GM18505 (cell line): Measurements from ENCODE around the gene DRG2.

Experiments used
- ATAC-seq: cut with Tn5 transposase; IDR thresholded peaks from one replicate; pipeline ENCODE4 v1.9.1; 2021; ENCODE audit not compliant: unreplicated experiment
- POLR2A ChIP-seq: IDR thresholded peaks from 4 replicates; pipeline ENCODE4 v1.6.1; 2011; ENCODE audit warnings: borderline replicate concordance; ENCODE audit not compliant: insufficient read depth, insufficient read length; ENCODE audit errors: extremely low read depth

DRG2 gene

DNA sequence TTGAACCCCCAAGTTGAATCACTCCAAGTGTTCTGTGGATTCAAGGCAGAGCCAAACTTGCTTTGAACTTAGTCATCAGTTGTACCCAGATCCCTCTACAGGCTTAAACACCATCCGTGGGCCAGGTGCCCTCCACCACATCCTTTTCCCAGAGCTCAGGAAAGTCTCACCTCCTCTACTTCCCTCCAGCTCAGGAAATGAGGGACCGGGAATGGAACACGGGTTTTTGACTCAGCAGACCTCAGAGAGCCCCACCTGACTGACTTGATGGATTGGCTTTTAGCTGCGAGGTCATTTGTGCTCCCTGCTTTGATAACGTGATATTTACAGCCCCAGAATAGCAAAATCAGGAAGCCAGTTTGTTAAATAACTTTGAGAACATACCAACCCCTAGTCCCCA is 28.5 kb upstream of the DRG2 start:
- no peak for ATAC-seq
- no peak for TF ChIP-seq POLR2A

DNA sequence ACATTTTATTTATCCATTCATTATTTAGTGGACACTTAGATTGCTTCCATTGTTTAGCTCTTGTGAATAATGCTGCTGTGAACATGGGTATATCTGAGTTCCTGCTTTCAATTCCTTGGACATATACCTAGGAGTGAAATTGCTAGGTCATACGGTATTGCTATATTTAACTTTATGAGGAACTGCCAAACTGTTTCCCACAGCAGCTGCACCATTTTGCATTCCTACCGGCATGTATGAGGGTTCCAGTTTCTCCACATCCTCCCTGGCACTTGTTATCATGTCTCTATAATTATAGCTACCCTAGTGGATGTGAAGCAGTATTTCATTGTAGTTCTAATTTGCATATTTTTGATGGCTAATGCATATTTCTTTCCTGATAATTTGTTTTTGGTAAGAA is 23.7 kb upstream of the DRG2 start:
- ATAC-seq: no peak
- TF ChIP-seq POLR2A: no peak

DNA sequence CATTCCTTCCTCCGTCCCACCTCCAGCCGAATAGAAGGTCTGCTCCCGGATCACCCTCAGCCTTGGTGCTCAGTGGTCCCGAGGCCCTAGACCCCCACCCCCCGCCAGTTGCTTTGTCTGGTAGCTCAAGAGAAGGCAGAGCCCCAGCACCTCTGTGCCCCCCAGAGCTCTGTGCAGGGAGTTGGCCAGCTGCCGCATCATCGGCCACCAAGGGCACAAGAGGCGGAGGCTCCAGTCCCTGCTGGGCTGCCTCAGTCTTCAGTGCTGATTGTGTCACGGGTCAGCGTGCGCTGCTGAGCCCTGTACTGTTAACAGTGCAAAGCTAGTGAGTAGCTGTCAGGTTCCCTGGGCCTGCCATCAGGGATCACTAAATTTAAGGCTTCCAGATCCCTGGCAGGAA is 22.2 kb upstream of the DRG2 start:
- ATAC-seq: no peak
- TF ChIP-seq POLR2A: no peak

DNA sequence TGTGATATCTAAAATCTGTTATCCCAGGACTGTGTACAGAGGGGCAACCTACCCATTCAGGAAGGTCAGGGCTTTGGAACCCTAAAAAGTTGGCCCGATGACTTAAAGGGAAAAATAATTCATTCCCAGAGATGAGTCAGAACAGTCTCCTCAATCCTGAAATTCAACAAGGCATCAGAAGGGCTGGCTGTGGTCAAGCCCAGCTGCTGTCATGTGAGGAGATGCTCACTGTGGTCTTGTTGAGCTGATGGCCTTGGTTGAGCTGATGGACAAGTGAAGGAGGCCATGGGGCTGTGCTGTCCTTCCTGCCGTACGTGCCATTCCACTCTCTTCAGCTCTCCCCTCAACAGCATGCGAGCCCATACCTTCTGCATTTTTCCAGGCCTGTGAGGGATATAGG is 20.9 kb upstream of the DRG2 start:
- ATAC-seq: no peak
- no peak for TF ChIP-seq POLR2A

DNA sequence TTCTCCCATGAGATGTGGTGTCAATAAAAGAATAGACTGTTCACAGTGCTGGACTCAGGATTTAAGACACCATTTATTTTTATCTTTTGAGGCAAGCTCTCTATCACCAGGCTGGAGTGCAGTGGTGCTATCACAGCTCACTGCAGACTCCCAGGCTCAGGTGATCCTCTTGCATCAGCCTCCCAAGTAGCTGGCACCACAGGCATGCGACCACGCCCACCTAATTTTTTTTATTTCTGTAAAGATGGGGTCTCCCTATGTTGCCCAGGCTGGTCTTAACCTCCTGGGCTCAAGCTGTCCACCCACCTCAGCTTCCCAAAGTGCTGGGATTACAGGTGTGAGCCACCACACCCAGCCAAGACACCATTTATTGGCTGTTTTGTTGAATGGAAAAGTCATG is 18.6 kb upstream of the DRG2 start:
- ATAC-seq: no peak
- TF ChIP-seq POLR2A: no peak

DNA sequence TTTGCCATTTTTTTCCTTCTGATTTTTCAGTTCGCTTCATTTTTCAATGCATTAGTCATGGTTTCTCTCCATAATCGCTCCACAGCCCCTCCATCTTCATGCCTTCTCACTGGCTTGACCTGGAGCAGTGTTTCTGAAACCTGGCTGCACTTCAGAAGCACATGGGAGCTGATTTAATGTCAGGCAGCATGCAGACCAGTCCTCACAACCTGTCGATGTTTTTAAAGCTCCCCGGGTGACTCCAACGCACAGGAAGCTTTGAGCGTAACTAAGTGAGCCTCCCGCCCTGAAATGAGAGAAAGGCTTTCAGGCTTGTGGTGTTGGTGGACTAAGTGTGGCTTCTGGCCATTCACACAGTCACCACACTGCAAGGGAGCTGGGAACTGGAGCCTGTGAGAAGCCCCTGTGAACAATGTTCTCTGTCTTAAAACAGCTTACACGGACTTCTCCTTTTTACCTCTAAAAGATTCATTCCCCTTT is 16.8 kb upstream of the DRG2 start:
- ATAC-seq: no peak
- no peak for TF ChIP-seq POLR2A

DNA sequence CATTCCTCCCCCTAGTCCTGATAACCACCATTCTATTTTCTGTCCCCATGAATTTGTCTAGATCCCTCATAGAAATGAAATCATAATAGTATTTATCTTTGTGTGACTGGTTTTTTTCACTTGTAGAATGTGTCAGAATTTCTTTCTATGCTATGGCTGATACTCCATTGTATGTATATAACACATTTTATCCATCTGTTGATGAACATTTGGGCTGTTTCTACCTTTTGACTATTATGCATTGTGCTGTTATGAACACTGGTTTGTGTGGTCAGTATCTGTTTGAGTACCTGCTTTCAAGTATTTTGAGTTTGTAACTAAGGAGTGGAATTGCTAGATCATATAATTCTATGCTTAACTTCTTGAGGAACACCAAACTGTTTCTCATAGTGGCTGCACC is 16.0 kb upstream of the DRG2 start:
- ATAC-seq: no peak

DNA sequence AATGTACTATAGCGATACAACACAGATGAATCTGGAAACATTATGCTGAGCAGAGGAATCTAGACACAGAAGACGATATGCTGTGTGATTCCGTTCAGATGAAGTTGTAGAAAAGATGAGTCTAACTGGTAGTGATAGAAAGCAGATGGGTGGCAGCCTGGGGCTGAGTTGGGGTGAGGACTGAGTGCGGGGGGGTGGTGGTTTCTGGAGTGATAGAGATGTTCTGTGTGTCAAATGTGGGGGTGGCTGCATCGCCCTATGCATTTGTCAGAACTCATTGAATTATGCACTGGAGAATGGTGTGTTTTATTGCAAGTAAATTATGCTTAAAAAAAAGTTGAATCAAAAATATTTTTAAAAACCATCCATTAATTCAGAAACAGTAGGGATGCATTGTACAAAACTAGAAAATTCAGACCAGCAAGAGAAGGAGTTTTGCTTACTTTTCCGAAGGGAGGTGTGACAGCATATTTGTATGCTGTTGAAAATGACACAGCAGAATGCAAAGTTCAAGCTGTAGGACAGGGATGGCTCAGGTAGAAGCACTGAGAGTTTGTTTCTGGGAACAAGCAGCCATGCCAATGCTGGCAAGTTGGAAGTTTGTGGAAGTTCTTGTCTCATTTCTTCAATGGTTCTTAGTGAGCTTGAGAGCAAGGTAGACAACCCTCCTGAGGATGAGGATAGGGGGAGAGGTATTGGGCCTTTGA is 13.0 kb upstream of the DRG2 start:
- TF ChIP-seq POLR2A: no peak

More for the DNA sequence above, 16.0 kb upstream of the DRG2 start:
- no peak for TF ChIP-seq POLR2A

DNA sequence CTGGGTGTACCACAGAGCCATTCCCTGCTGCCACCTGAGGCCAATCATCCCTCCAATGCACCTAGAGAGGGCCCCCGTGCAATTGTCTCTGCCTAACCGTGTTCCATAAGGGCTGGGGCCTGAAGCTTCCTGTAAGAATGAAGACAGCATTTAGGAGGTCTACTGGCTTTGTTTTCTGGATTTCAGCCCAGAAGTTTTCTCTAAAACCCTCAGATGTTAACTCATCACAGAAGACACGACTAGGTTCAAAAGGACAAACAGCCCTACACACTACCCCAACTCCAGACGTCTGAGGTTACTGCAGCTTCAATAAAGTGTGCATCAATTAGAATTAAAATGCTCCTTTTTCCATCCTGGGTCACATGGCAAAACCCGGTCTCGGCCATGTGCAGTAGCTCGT is 10.8 kb upstream of the DRG2 start:
- ATAC-seq: no peak
- no peak for TF ChIP-seq POLR2A

More for the DNA sequence above, 13.0 kb upstream of the DRG2 start:
- ATAC-seq: no peak

DNA sequence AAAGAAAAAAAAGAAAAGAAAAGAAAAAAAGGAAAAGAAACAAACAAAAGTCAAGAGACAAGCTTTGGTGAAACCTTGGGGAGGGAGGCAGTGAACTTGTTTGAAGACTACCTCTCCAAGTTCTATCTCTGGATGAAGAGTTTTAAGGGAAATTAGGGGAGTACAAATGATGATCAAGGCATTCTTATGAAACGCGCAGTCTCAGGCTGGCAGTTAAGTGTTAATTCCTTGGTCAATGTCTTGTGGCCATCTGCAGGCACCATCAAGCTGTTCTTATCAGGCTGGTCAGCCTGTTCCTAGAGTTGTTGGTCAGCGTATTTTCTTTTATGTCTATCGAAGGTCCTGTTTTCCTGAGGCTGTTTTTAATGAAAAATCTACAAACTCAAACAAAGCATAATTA is 8.2 kb upstream of the DRG2 start:
- TF ChIP-seq POLR2A: no peak
- no peak for ATAC-seq

DNA sequence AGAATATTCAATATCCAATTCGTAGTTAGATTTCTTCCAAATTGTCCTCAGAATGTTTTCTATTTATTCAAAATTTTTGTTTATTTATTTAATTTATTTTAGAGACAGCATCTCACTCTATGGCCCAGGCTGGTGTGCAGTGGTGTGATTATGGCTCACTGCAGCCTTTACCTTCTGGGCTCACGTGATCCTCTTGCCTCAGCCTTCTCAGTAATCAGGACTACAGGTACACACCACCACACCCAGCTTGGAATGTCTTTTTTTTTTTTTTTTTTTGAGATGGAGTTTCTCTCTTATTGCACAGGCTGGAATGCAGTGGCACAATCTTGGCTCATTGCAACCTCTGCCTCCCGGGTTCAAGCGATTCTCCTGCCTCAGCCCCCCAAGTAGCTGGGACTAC is 3.5 kb upstream of the DRG2 start:
- no peak for TF ChIP-seq POLR2A
- ATAC-seq: no peak

DNA sequence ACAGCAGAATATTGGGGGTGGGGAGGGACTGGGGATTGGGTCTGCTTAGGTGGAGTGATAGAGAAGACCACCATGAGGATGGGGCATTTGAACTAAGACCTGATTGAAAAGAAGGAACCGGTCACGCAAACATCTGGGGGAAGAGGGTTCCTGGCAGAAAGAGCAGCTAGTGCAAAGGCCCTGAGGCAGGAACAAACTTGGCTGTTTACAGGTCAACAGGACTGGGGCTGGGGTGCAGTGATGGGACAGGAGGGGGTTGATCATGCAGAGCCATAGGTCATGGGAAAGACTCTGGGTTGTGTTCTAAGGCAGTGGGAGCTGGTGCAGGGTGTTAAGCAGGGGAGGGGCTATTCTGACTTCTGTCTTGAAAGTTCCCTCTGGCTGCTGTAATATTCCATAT is 1.9 kb downstream of the DRG2 start:
- TF ChIP-seq POLR2A: no peak
- ATAC-seq: no peak

DNA sequence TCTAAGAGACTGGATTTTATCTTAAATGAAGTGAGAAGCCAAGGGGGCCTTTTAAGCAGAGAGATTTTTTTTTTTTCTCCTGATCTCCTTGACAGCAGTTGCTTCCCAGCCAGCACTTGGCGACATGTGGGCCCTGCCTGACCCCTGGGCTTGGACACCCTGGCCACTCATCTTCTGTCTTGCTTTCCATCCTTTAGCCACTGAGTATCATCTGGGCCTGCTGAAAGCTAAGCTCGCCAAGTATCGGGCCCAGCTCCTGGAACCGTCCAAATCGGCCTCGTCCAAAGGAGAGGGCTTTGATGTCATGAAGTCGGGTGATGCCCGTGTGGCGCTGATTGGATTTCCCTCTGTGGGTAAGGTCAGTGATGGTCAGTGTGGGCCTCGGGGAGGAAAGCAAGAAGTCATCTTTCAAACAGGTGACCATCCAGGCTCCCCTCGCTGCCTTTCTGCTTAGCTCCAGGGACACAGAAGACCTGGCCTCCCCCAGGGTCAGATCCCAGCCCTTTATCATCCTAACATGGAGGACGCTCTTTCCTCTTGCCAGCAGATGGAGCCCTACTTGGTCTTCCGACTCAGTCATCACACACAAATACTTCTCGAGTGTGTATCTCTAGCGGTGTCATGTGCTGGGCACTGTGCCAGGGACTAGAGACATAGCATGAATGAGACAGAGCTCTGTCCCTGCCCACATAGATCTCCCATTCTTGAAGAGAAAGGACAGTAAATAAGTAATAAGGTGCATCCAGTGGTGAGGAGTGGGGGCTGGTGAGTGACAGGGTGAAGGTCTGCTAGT is 6.1 kb downstream of the DRG2 start:
- no peak for ATAC-seq
- no peak for TF ChIP-seq POLR2A

DNA sequence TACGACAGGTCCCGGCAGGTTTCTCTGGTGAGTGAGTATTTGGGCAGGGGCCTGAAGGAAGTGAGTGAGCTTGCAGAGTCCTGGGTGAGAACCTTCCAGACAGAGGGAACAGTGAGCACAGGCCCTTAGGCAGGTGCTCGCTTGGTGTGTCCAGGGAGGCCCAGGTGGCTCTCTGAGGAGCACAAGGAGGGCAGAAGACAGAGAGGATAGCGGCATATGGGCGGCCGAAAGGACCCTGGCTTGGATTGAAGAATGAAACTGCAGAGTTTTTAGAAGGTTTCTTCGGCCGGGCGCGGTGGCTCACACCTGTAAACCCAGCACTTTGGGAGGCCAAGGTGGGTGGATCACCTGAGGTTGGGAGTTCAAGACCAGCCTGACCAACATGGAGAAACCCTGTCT is 6.7 kb downstream of the DRG2 start:
- no peak for ATAC-seq
- no peak for TF ChIP-seq POLR2A
